Measurements from ENCODE around the gene KIRREL3.

Gene KIRREL3

GRCh38 chr11:126747315-126747714 lies 253.3 kb downstream of the KIRREL3 start:
- no peak overlapping the region for H3K4me3 ChIP-seq (ENCODE audit: low read length)
- no peak for TF ChIP-seq CTCF (IDR thresholded peaks at IDR 0.05; ENCODE audit: insufficient read depth, low read depth, low read length, missing control alignments)
- DNase-seq (ENCODE audit: low read depth): no peak

- no peak overlapping the region for H3K4me3 ChIP-seq (ENCODE audit: low read length)
- TF ChIP-seq CTCF (IDR thresholded peaks at IDR 0.05; ENCODE audit: insufficient read depth, low read depth, low read length, missing control alignments): no peak
- no peak for DNase-seq (ENCODE audit: low read depth)
These were observed 254.1 kb downstream of the KIRREL3 start for GRCh38 chr11:126746443-126746842.

- no peak for DNase-seq (ENCODE audit: low read depth)
- no peak overlapping the region for H3K4me3 ChIP-seq (ENCODE audit: low read length)
- TF ChIP-seq CTCF (IDR thresholded peaks at IDR 0.05; ENCODE audit: insufficient read depth, low read depth, low read length, missing control alignments): no peak
These were observed 255.9 kb downstream of the KIRREL3 start for GRCh38 chr11:126744699-126745098.

GRCh38 chr11:126743628-126744027 lies 256.9 kb downstream of the KIRREL3 start:
- no peak for DNase-seq (ENCODE audit: low read depth)
- TF ChIP-seq CTCF (IDR thresholded peaks at IDR 0.05; ENCODE audit: insufficient read depth, low read depth, low read length, missing control alignments): no peak
- no peak overlapping the region for H3K4me3 ChIP-seq (ENCODE audit: low read length)

GRCh38 chr11:126742582-126742981 lies 258.0 kb downstream of the KIRREL3 start:
- TF ChIP-seq CTCF (IDR thresholded peaks at IDR 0.05; ENCODE audit: insufficient read depth, low read depth, low read length, missing control alignments): no peak
- no peak overlapping the region for H3K4me3 ChIP-seq (ENCODE audit: low read length)
- DNase-seq (ENCODE audit: low read depth): no peak

- no peak for TF ChIP-seq CTCF (IDR thresholded peaks at IDR 0.05; ENCODE audit: insufficient read depth, low read depth, low read length, missing control alignments)
- no peak for DNase-seq (ENCODE audit: low read depth)
- H3K4me3 ChIP-seq (ENCODE audit: low read length): no peak overlapping the region
These were observed 259.7 kb downstream of the KIRREL3 start for GRCh38 chr11:126740846-126741245.

GRCh38 chr11:126739499-126740145 lies 260.9 kb downstream of the KIRREL3 start:
- H3K4me3 ChIP-seq (ENCODE audit: low read length): no peak overlapping the region
- no peak for TF ChIP-seq CTCF (IDR thresholded peaks at IDR 0.05; ENCODE audit: insufficient read depth, low read depth, low read length, missing control alignments)
- no peak for DNase-seq (ENCODE audit: low read depth)

All from epithelial cell of esophagus (primary cell).